HepG2 (cell line): ENCODE data around the gene MAPK14. TPM values are rescaled to one million over a fixed set of nuclear protein-coding genes. Genes with fewer than 3 reads are reported as not detected.

Experiments
- ATF5 ChIP-seq: sonication (generic); formaldehyde crosslinking; IDR thresholded peaks from 2 replicates; pipeline ENCODE4 v1.4.0; 2020; ENCODE audit warnings: mild to moderate bottlenecking, low read depth, missing genetic modification reagents
- CSRNP2 ChIP-seq: sonication (generic); formaldehyde crosslinking; conservative IDR thresholded peaks from 2 replicates; pipeline ENCODE4 v1.8.0; 2022; ENCODE audit warnings: low read depth, missing genetic modification reagents
- HHEX ChIP-seq: IDR thresholded peaks from 2 replicates; pipeline ENCODE4 v1.6.1; 2016; ENCODE audit warnings: control low read depth
- SMAD3 ChIP-seq: sonication (generic); formaldehyde crosslinking; IDR thresholded peaks from 2 replicates; pipeline ENCODE4 v1.4.0; 2020; ENCODE audit warnings: missing genetic modification reagents
- TARDBP ChIP-seq: sonication (generic); formaldehyde crosslinking; IDR thresholded peaks from 2 replicates; pipeline ENCODE4 v1.8.0; 2022; ENCODE audit warnings: mild to moderate bottlenecking, missing genetic modification reagents
- USF2 ChIP-seq, 2 experiments: sonication (generic) in 1 of 2; formaldehyde crosslinking in 1 of 2; IDR thresholded peaks; 2 replicates each; pipeline versions ENCODE4 v1.5.1 to v1.6.1; 2011 to 2020; ENCODE audit warnings: borderline replicate concordance in 1 of 2, low read depth in 1 of 2, low read length in 1 of 2, mild to moderate bottlenecking in 1 of 2, missing genetic modification reagents in 1 of 2, moderate library complexity in 1 of 2
- ZBTB8A ChIP-seq: sonication (generic); formaldehyde crosslinking; IDR thresholded peaks from 2 replicates; pipeline ENCODE4 v1.4.0; 2020; ENCODE audit warnings: mild to moderate bottlenecking, low read depth, missing genetic modification reagents, borderline replicate concordance
- ZEB1 ChIP-seq: IDR thresholded peaks from 2 replicates; pipeline ENCODE4 v1.6.1; 2012; ENCODE audit warnings: mild to moderate bottlenecking, low read depth, inconsistent platforms; ENCODE audit not compliant: insufficient replicate concordance
- ZFP82 ChIP-seq: sonication (generic); formaldehyde crosslinking; IDR thresholded peaks from 2 replicates; pipeline ENCODE4 v1.5.1; 2020; ENCODE audit warnings: mild to moderate bottlenecking, missing genetic modification reagents, borderline replicate concordance
- ZMAT5 ChIP-seq: sonication (generic); formaldehyde crosslinking; IDR thresholded peaks from 2 replicates; pipeline ENCODE4 v1.5.0; 2020; ENCODE audit warnings: mild to moderate bottlenecking, low read depth, missing genetic modification reagents, borderline replicate concordance
- ZNF275 ChIP-seq: sonication (generic); formaldehyde crosslinking; IDR thresholded peaks from 2 replicates; pipeline ENCODE4 v1.8.0; 2022; ENCODE audit warnings: missing genetic modification reagents, mild to moderate bottlenecking, inconsistent platforms, borderline replicate concordance
- ZNF350 ChIP-seq: sonication (generic); formaldehyde crosslinking; IDR thresholded peaks from 2 replicates; pipeline ENCODE4 v1.4.0; 2020; ENCODE audit warnings: mild to moderate bottlenecking, low read depth, missing genetic modification reagents, borderline replicate concordance
- ZNF609 ChIP-seq: sonication (generic); formaldehyde crosslinking; IDR thresholded peaks from 2 replicates; pipeline ENCODE4 v1.4.0; 2020; ENCODE audit warnings: mild to moderate bottlenecking, missing genetic modification reagents, borderline replicate concordance
- polyA plus RNA-seq, 8 experiments: library from polyadenylated mRNA; depleted of rRNA in 3 of 8; stranded (reverse) in 7 of 8; unstranded in 1 of 8; fragments of >200 nt; fragmentation: Illumina TruSeq in 4 of 8; extraction: Trizol in 4 of 8; gene quantifications; 2 replicates each; pipeline versions ENCODE4 v1.2.1 to v1.2.3, GENCODE V29; 2011 to 2016; ENCODE audit warnings: low read depth in 4 of 8, missing spikeins in 1 of 8, mixed read lengths in 1 of 8; ENCODE audit not compliant: insufficient read depth in 1 of 8
- total RNA-seq, 5 experiments: library from RNA; depleted of rRNA; stranded (reverse); fragments of >200 nt; fragmentation: Illumina TruSeq; extraction: Trizol; gene quantifications; 2 replicates each; pipeline ENCODE4 v1.2.3, GENCODE V29; 2016; ENCODE audit warnings: low read depth in 1 of 5

The MAPK14 gene
- total and polyA plus RNA-seq, 2 of the 13 experiments (the other 11 are each of a cell fraction or from before 2014, with no cell fraction given) = 66.3 to 67.3 TPM

GRCh38 chr6:36095497-36096391 is 68.1 kb downstream of the MAPK14 start (continued):
- TF ChIP-seq ZEB1 (no peak), ZNF275 (no peak), HHEX (CRISPR knock-in tag) (peak; percentile 60; the same call in 1 of the 2 replicates), SMAD3 (CRISPR knock-in tag) (peak; percentile 82), CSRNP2 (CRISPR knock-in tag) (no peak), ZMAT5 (CRISPR knock-in tag) (no peak), ZBTB8A (CRISPR knock-in tag) (no peak), ATF5 (CRISPR knock-in tag) (no peak), USF2 (IDR thresholded peaks at IDR 0.05; ENCODE audit: low read depth, low read length) (no peak), USF2 (CRISPR knock-in tag; IDR thresholded peaks at IDR 0.05; ENCODE audit: borderline replicate concordance) (no peak), ZNF350 (CRISPR knock-in tag) (0 out of 2 replicates have a peak, but pooled peaks have one; percentile 4), TARDBP (peak; percentile 98), ZNF609 (peak; percentile 80; the same call in 1 of the 2 replicates), ZFP82 (CRISPR knock-in tag) (no peak)
